OCI-LY7 (cell line): ENCODE results near the gene FASTK.

ENCODE experiments used
- CTCF ChIP-seq: fragments of 200-600 bp; sonication (generic); conservative IDR thresholded peaks from 2 replicates; pipeline ENCODE4 v1.5.1; 2014; ENCODE audit warnings: mild to moderate bottlenecking, antibody characterized with exemption, low read length, moderate library complexity, mixed read lengths
- EZH2phosphoT487 ChIP-seq: fragments of 200-600 bp; sonication (generic); IDR thresholded peaks from 2 replicates; pipeline ENCODE4 v1.6.1; 2018; ENCODE audit warnings: low read depth, borderline replicate concordance, mild to moderate bottlenecking, mixed run types, antibody characterized with exemption, low read length, moderate library complexity, mixed read lengths

DNA sequence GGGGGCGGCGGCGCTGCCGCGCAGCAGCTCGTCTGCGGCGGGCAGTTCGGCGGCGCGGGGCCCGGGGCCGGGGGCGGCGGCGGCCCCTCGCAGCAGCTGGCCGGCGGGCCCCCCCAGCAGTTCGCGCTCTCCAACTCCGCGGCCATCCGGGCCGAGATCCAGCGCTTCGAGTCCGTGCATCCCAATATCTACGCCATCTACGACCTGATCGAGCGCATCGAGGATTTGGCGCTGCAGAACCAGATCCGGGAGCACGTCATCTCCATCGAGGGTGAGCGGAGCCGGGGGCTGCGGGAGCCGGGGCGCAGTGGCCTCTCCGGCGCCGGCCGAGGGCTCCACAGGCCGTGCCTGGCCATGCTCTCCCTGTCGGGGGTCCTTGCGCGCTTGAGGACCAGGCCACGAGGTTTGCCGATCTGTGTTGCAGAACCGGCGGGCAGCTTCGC, 6.2 kb upstream of the FASTK start:
- TF ChIP-seq CTCF (no peak), EZH2phosphoT487 (peak; percentile 98; the same call in 1 of the 2 replicates)
